PC-3 (cell line): ENCODE measurements around the gene ARHGAP15. TPM values are rescaled to one million over a fixed set of nuclear protein-coding genes. Genes with fewer than 3 reads are reported as not detected.

Experiments
- ATAC-seq: fragments of 200-7000 bp; cut with Tn5 transposase; 2 replicates; pipeline ENCODE4 v1.9.1; 2020; ENCODE audit warnings: mild to moderate bottlenecking, moderate library complexity
- BruUV-seq: library from RNA; stranded (reverse); fragments of 400-500 nt; replicated peaks from 2 replicates; lab custom pipeline; 2021; lab: Mats Ljungman, UMichigan
- CTCF ChIA-PET: fragments of 300-600 bp; sonication (Branson Sonifier 250); formaldehyde crosslinking; loops from one replicate; lab custom pipeline; 2022; ENCODE audit warnings: antibody characterized with exemption; lab: Charles Lee
- POLR2A ChIA-PET: fragments of 300-600 bp; sonication (Branson Sonifier 250); formaldehyde crosslinking; loops from one replicate; lab custom pipeline; 2022; ENCODE audit warnings: antibody characterized with exemption; ENCODE audit not compliant: unreplicated experiment; lab: Charles Lee
- DNase-seq: peaks from one replicate; pipeline ENCODE4 v3.0.0-alpha.2; 2015
- H2AFZ ChIP-seq: fragments of 300-600 bp; sonication (generic); 2 replicates; pipeline ENCODE4 v1.6.0; 2016; ENCODE audit warnings: antibody characterized with exemption, low read length
- H3F3A ChIP-seq: fragments of 300-600 bp; sonication (generic); one replicate; pipeline ENCODE4 v1.6.0; 2017; ENCODE audit warnings: antibody characterized with exemption, low read length, control low read depth, mild to moderate bottlenecking; ENCODE audit not compliant: unreplicated experiment
- H3K27ac ChIP-seq: fragments of 300-600 bp; sonication (generic); 2 replicates; pipeline ENCODE4 v1.5.1; 2016; ENCODE audit warnings: mild to moderate bottlenecking, low read length
- H3K27me3 ChIP-seq: fragments of 300-600 bp; sonication (generic); 2 replicates; pipeline ENCODE4 v1.6.1; 2016; ENCODE audit warnings: low read length, mixed read lengths
- H3K36me3 ChIP-seq: fragments of 300-600 bp; sonication (generic); 2 replicates; pipeline ENCODE4 v1.6.1; 2016; ENCODE audit warnings: low read depth, mixed run types, low read length, mixed read lengths
- H3K4me1 ChIP-seq: fragments of 300-600 bp; sonication (generic); 2 replicates; pipeline ENCODE4 v1.5.1; 2016; ENCODE audit warnings: low read length; ENCODE audit not compliant: insufficient read depth
- H3K4me2 ChIP-seq: fragments of 300-600 bp; sonication (generic); 2 replicates; pipeline ENCODE4 v1.6.0; 2016; ENCODE audit warnings: low read length
- H3K4me3 ChIP-seq: fragments of 300-600 bp; sonication (generic); 2 replicates; pipeline ENCODE4 v1.5.1; 2016; ENCODE audit warnings: mild to moderate bottlenecking, low read length, mixed read lengths
- H3K79me2 ChIP-seq: fragments of 300-600 bp; sonication (generic); 2 replicates; pipeline ENCODE4 v1.6.1; 2017; ENCODE audit warnings: low read length, mixed read lengths
- H3K9ac ChIP-seq: fragments of 300-600 bp; sonication (generic); 2 replicates; pipeline ENCODE4 v1.6.0; 2016; ENCODE audit warnings: mild to moderate bottlenecking, low read length
- H3K9me2 ChIP-seq: fragments of 300-600 bp; sonication (generic); replicated peaks from 2 replicates; pipeline ENCODE4 v1.6.1; 2016; ENCODE audit warnings: mixed run types, low read length, mixed read lengths
- H3K9me3 ChIP-seq: fragments of 300-600 bp; sonication (generic); 2 replicates; pipeline ENCODE4 v1.6.1; 2016; ENCODE audit warnings: low read length, mixed read lengths
- H4K20me1 ChIP-seq: fragments of 300-600 bp; sonication (generic); 2 replicates; pipeline ENCODE4 v1.6.1; 2016; ENCODE audit warnings: low read length, mixed read lengths
- EZH2 ChIP-seq: fragments of 300-600 bp; sonication (generic); IDR thresholded peaks from one replicate; pipeline ENCODE4 v1.6.1; 2017; ENCODE audit warnings: antibody characterized with exemption, mild to moderate bottlenecking, low read length; ENCODE audit not compliant: unreplicated experiment
- EZH2phosphoT487 ChIP-seq: fragments of 300-600 bp; sonication (generic); IDR thresholded peaks from 2 replicates; pipeline ENCODE4 v1.6.1; 2018; ENCODE audit warnings: mild to moderate bottlenecking, antibody characterized with exemption, low read length, borderline replicate concordance
- intact Hi-C: fragments of 100-400 bp; cut with micrococcal nuclease; formaldehyde crosslinking; loops from 2 replicates; pipeline ENCODE4 v1.9.0; 2023
- total RNA-seq: library from RNA; depleted of rRNA; stranded (reverse); fragments of >200 nt; gene quantifications from 2 replicates; pipeline ENCODE4 v1.2.3, GENCODE V29; 2014
- TF ChIP-seq, protein P1 (sequence below): fragments of 300-600 bp; sonication (generic); conservative IDR thresholded peaks from 2 replicates; pipeline ENCODE4 v1.5.1; 2017; ENCODE audit warnings: antibody characterized with exemption, low read depth, mild to moderate bottlenecking, low read length

The ARHGAP15 gene
- total RNA-seq, 1 experiment from 2014 or later = not detected

DNA sequence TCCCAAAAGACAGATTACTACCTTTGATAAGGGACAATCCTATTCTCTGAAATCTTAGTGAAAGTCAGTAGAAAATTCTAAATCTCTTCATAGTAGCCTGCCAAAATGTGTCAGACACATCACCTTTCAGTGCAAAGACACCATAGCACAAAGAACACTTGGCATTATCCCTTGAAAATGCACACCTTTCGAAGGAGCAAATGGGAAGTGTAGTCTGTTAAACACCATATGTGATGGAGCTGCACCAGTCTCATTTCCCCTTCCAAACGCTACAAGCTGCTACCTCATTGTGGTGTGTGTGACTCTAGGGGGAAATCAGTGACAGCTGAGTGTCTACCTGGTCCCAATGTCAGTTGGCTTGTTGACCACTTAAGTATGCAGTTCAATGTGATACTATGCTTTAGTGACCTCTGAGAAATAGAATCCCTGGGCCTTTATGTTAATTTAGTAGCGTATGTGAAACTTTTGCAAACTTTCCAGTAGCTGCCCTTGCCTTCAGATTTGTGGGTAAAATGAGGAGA is 551.7 kb downstream of the ARHGAP15 start:
- H3K9me2 ChIP-seq = no peaks in the 10 kb centered on the region
- H3K4me3 ChIP-seq = no peak overlapping the region
- no peaks in the 10 kb centered on the region for H3K79me2 ChIP-seq
- H2AFZ ChIP-seq = no peak overlapping the region
- no peaks in the 10 kb centered on the region for H3K36me3 ChIP-seq
- no peak for DNase-seq
- ChIA-PET POLR2A (no interaction called here), CTCF (no interaction called here)
- H4K20me1 ChIP-seq = no peaks in the 10 kb centered on the region
- ATAC-seq = no peak
- no peak overlapping the region for H3K27ac ChIP-seq
- TF ChIP-seq EZH2phosphoT487 = no peak
- TF ChIP-seq, protein P1, sequence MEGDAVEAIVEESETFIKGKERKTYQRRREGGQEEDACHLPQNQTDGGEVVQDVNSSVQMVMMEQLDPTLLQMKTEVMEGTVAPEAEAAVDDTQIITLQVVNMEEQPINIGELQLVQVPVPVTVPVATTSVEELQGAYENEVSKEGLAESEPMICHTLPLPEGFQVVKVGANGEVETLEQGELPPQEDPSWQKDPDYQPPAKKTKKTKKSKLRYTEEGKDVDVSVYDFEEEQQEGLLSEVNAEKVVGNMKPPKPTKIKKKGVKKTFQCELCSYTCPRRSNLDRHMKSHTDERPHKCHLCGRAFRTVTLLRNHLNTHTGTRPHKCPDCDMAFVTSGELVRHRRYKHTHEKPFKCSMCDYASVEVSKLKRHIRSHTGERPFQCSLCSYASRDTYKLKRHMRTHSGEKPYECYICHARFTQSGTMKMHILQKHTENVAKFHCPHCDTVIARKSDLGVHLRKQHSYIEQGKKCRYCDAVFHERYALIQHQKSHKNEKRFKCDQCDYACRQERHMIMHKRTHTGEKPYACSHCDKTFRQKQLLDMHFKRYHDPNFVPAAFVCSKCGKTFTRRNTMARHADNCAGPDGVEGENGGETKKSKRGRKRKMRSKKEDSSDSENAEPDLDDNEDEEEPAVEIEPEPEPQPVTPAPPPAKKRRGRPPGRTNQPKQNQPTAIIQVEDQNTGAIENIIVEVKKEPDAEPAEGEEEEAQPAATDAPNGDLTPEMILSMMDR = no peak
- no peak for TF ChIP-seq EZH2
- H3K9me3 ChIP-seq = no peaks in the 10 kb centered on the region
- no peaks in the 10 kb centered on the region for H3F3A ChIP-seq
- no peaks in the 10 kb centered on the region for H3K4me1 ChIP-seq
- no TSS peak for BruUV-seq
- no peak overlapping the region for H3K9ac ChIP-seq
- no peaks in the 10 kb centered on the region for H3K27me3 ChIP-seq
- H3K4me2 ChIP-seq = no peak overlapping the region
- intact Hi-C loops = loop anchor here (10.0 kb wide), 1 partner anchor 384 kb away; no protein-coding TSS in a partner anchor

DNA sequence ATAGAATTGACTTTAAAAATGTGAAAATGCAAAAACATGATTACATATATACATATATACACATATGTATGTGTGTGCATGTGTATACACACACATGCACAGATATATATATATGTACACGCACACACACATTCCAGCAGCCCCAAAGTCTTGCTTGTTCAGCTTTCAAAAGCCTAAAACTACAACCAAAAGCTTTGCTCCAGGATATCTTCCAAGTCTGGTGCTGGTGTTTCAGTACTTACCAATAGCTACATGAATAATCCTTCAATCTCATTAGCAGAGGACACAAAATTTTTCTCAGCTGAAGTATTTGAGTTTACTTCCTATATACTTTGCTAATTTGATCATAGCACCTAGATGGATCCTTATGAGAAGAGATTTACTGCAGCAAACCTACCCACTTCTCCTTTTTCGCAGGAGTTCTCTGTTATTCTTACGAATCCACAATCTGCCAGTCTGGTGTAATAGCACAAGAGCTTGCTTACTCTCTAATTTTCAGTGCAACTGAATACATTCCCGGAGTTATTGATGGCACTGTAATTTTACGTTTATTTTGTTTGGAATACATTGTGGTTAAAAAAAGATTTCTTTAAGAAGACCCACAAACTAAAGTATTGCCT is 553.3 kb downstream of the ARHGAP15 start:
- no peaks in the 10 kb centered on the region for H3K36me3 ChIP-seq
- ChIA-PET POLR2A (no interaction called here), CTCF (no interaction called here)
- H3K27ac ChIP-seq = no peak overlapping the region
- BruUV-seq = no TSS peak
- H3K9ac ChIP-seq = no peak overlapping the region
- H4K20me1 ChIP-seq = no peaks in the 10 kb centered on the region
- no peaks in the 10 kb centered on the region for H3K9me3 ChIP-seq
- ATAC-seq (no peak), DNase-seq (no peak)
- no peak overlapping the region for H3K4me2 ChIP-seq
- H3K79me2 ChIP-seq = no peaks in the 10 kb centered on the region
- no peak overlapping the region for H3K4me3 ChIP-seq
- no peaks in the 10 kb centered on the region for H3K9me2 ChIP-seq
- H2AFZ ChIP-seq = no peak overlapping the region
- TF ChIP-seq EZH2 (no peak), EZH2phosphoT487 (no peak)
- TF ChIP-seq, protein P1 = no peak
- no peaks in the 10 kb centered on the region for H3K27me3 ChIP-seq
- no peaks in the 10 kb centered on the region for H3F3A ChIP-seq
- intact Hi-C loops = loop anchor here (10.0 kb wide), 1 partner anchor 382 kb away; no protein-coding TSS in a partner anchor
- H3K4me1 ChIP-seq = no peaks in the 10 kb centered on the region

DNA sequence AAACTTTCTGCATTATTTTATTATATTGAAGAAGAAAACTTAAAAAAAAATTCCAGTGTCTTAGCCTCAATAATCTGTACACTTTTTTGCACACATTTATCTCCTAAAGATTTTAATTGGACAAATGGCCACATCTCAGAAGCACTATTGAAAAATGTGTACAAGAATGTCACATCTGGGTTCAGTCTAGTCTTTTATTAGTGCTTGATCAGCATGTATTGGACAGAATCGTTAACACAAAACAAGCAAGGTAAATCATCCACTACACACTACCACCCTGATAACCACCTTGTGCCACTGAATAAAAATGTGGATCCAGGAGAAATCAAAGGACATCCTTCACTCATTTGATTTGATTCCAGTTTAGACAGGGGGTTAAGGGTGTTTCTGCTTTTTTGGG is 554.8 kb downstream of the ARHGAP15 start:
- H3K36me3 ChIP-seq = no peaks in the 10 kb centered on the region
- H3K27me3 ChIP-seq = no peaks in the 10 kb centered on the region
- no peaks in the 10 kb centered on the region for H3F3A ChIP-seq
- H4K20me1 ChIP-seq = no peaks in the 10 kb centered on the region
- H2AFZ ChIP-seq = no peak overlapping the region
- ATAC-seq (no peak), DNase-seq (no peak)
- ChIA-PET CTCF (interaction anchor here (0.6 kb wide), 1 partner anchor 20 kb away, joined by 4 read pairs; no protein-coding TSS in a partner anchor), POLR2A (no interaction called here)
- H3K4me1 ChIP-seq = no peaks in the 10 kb centered on the region
- H3K9me2 ChIP-seq = no peaks in the 10 kb centered on the region
- TF ChIP-seq EZH2 (no peak), EZH2phosphoT487 (no peak)
- TF ChIP-seq, protein P1 = no peak
- BruUV-seq = no TSS peak
- H3K9me3 ChIP-seq = no peaks in the 10 kb centered on the region
- no peaks in the 10 kb centered on the region for H3K79me2 ChIP-seq
- intact Hi-C loops = loop anchor here (10.0 kb wide), 1 partner anchor 381 kb away; no protein-coding TSS in a partner anchor
- no peak overlapping the region for H3K9ac ChIP-seq
- no peak overlapping the region for H3K27ac ChIP-seq
- H3K4me2 ChIP-seq = no peak overlapping the region
- no peak overlapping the region for H3K4me3 ChIP-seq
